ENCODE results near the gene NME7.
A peak's percentile ranks its signal among the peaks of the same experiment; 100 is the strongest.

Gene NME7

GRCh38 chr1:169390303-169390702 is 22.7 kb upstream of the NME7 start:
- H3K4me3 Mint-ChIP-seq = no peak overlapping the region
- no peak for TF ChIP-seq CTCF (IDR thresholded peaks at IDR 0.05; ENCODE audit: unreplicated experiment in 3 of 3)
- H3K4me1 Mint-ChIP-seq = no peaks in the 10 kb centered on the region

DNA sequence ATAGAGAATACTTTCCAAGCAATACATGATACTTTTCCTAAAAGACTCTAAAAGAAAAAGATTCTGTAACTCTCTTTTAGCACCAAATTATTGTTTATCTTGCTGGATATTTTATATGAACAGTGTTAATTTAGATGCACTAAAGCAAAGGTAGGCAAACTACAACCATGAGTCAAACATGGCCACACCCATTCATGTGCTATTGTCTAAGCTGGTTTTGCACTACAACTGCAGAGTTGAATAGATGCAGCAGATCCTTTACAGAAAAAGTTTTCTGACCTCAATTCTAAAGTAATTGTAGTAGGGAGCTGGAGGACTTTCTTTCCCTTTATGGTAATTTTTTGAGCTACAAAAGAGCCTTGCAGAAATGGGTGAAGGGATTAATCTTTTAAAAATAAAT is 19.8 kb upstream of the NME7 start:
- Mint-ChIP-seq H3K36me3 (ENCODE audit: low read depth) (peaks cover 48% of the 10 kb centered on the region), H3K4me3 (no peak overlapping the region), H3K27ac (no peak overlapping the region), H3K27me3 (ENCODE audit: low read depth) (no peaks in the 10 kb centered on the region), H3K4me1 (no peaks in the 10 kb centered on the region), H3K9me3 (no peaks in the 10 kb centered on the region)
- no peak for TF ChIP-seq CTCF (IDR thresholded peaks at IDR 0.05; ENCODE audit: unreplicated experiment in 3 of 3)

More at GRCh38 chr1:169390303-169390702, 22.7 kb upstream of the NME7 start:
- Mint-ChIP-seq H3K9me3 (no peaks in the 10 kb centered on the region), H3K27me3 (ENCODE audit: low read depth) (no peaks in the 10 kb centered on the region), H3K27ac (no peak overlapping the region), H3K36me3 (ENCODE audit: low read depth) (peaks cover 63% of the 10 kb centered on the region)

DNA sequence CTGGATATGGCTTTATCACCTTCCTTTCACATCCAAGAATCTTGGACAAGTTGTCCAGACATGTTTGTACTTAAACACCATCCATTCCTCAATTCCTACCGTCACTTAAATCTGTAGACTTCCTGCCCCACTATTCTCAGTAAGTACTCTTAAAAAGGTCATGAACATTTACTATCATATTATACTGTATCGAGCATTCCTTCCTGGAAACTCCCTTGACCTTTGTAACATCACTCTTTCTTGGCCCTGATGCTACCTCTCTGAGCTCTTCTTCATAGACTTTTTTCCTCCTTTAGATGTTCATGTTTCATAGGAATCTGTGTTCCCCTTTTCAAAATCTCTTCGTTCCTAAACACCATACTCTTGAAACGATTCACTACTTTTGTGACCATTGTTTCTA is 15.9 kb upstream of the NME7 start:
- no peaks in the 10 kb centered on the region for H3K27me3 Mint-ChIP-seq (ENCODE audit: low read depth)
- H3K27ac Mint-ChIP-seq = no peak overlapping the region
- H3K4me1 Mint-ChIP-seq = no peaks in the 10 kb centered on the region
- H3K9me3 Mint-ChIP-seq = no peaks in the 10 kb centered on the region
- peaks cover 42% of the 10 kb centered on the region for H3K36me3 Mint-ChIP-seq (ENCODE audit: low read depth)
- TF ChIP-seq CTCF (IDR thresholded peaks at IDR 0.05; ENCODE audit: unreplicated experiment in 3 of 3) = no peak
- no peak overlapping the region for H3K4me3 Mint-ChIP-seq

DNA sequence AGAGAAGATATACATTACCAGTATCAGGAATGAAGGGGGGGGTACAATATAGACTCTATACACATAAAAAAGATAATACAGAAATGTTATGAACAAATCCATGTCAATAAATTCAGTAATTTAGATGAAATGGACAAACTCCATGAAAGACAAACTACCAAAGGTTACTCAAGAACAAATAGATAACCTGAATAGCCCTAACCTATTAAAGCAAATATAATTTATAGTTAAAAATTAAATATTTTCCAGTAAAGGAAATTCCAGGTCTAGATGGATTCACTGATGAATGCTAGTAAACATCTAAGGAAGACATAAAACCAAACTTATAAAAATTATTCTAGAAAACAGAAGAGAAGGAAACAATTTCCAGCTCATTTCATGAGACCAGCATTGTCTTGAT is 13.6 kb upstream of the NME7 start:
- Mint-ChIP-seq H3K4me1 (no peaks in the 10 kb centered on the region), H3K4me3 (no peak overlapping the region), H3K36me3 (ENCODE audit: low read depth) (peaks cover 36% of the 10 kb centered on the region), H3K27me3 (ENCODE audit: low read depth) (no peaks in the 10 kb centered on the region), H3K27ac (no peak overlapping the region), H3K9me3 (no peaks in the 10 kb centered on the region)
- TF ChIP-seq CTCF (IDR thresholded peaks at IDR 0.05; ENCODE audit: unreplicated experiment in 3 of 3) = no peak

DNA sequence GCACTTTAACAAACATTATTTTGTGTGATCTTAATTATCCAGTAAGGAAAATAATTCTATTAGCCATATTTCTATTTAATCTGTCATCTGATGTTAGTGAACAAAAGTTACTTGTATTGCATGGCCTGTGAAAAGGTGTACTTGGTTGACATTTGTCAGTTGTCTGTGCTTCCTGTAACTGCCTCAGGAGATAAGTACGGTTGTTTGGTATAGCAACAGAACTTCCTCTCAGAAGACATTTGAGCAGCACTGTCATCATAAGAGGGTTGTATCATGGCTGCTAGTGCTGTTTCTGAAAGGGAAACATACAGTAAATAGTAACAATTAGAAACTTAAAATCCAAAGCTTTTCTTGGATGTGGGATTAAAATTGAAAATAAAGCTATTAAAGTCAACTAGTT is 3.8 kb upstream of the NME7 start:
- no peaks in the 10 kb centered on the region for H3K4me1 Mint-ChIP-seq
- peaks cover 16% of the 10 kb centered on the region for H3K36me3 Mint-ChIP-seq (ENCODE audit: low read depth)
- H3K9me3 Mint-ChIP-seq = no peaks in the 10 kb centered on the region
- no peak for TF ChIP-seq CTCF (IDR thresholded peaks at IDR 0.05; ENCODE audit: unreplicated experiment in 3 of 3)
- H3K27me3 Mint-ChIP-seq (ENCODE audit: low read depth) = no peaks in the 10 kb centered on the region
- H3K27ac Mint-ChIP-seq = no peak overlapping the region
- H3K4me3 Mint-ChIP-seq = peak overlapping the region in 1 of 3 experiments; percentile 46

DNA sequence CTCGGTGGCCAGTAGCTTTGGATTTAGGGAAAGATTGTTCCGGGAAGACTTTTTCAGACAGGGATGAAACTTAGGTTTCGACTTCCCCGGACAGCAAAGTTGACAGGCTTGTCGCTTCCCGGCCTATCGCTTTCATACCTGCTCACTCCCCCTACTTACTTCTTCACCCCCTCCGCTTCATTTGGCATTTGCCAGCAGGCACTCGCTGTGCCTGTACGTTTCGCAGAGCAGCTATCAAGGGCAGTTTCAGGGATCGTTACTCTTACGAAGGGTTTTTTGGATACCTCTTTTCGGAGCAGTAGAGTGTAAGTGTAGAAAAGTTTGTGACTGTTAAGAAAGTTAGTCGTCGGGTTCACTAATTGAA is 791 bp upstream of the NME7 start:
- Mint-ChIP-seq H3K9me3 (no peaks in the 10 kb centered on the region), H3K4me1 (no peaks in the 10 kb centered on the region), H3K27ac (no peak overlapping the region), H3K36me3 (ENCODE audit: low read depth) (peaks cover 16% of the 10 kb centered on the region), H3K27me3 (ENCODE audit: low read depth) (no peaks in the 10 kb centered on the region), H3K4me3 (no peak overlapping the region)
- no peak for TF ChIP-seq CTCF (IDR thresholded peaks at IDR 0.05; ENCODE audit: unreplicated experiment in 3 of 3)
